IPS-15b (cell line): ENCODE measurements around the gene WFDC2.

ENCODE experiments used
- H3K27me3 ChIP-seq: one replicate; pipeline ENCODE4 v1.6.1; 2013; ENCODE audit warnings: low read length; ENCODE audit not compliant: control insufficient read depth, insufficient read depth
- H3K36me3 ChIP-seq: one replicate; pipeline ENCODE4 v1.6.1; 2013; ENCODE audit warnings: low read length; ENCODE audit not compliant: control insufficient read depth, insufficient read depth
- H3K4me1 ChIP-seq: one replicate; pipeline ENCODE4 v1.6.1; 2013; ENCODE audit warnings: mild to moderate bottlenecking, low read length; ENCODE audit not compliant: control insufficient read depth, insufficient read depth
- H3K4me3 ChIP-seq: one replicate; pipeline ENCODE4 v1.5.1; 2013; ENCODE audit warnings: low read depth, low read length
- H3K9ac ChIP-seq: one replicate; pipeline ENCODE4 v1.6.1; 2013; ENCODE audit warnings: low read depth, mild to moderate bottlenecking, low read length
- H3K9me3 ChIP-seq: one replicate; pipeline ENCODE4 v1.6.1; 2013; ENCODE audit warnings: mild to moderate bottlenecking, low read length; ENCODE audit not compliant: control insufficient read depth, insufficient read depth

WFDC2 gene

GRCh38 chr20:45452772-45453691, 16.5 kb upstream of the WFDC2 start:
- H3K9me3 ChIP-seq, result no peaks in the 10 kb centered on the region
- peaks cover 2% of the 10 kb centered on the region for H3K4me1 ChIP-seq
- no peaks in the 10 kb centered on the region for H3K36me3 ChIP-seq
- H3K4me3 ChIP-seq, result no peak overlapping the region
- no peaks in the 10 kb centered on the region for H3K27me3 ChIP-seq
- H3K9ac ChIP-seq, result no peak overlapping the region

- no peaks in the 10 kb centered on the region for H3K9me3 ChIP-seq
- no peaks in the 10 kb centered on the region for H3K36me3 ChIP-seq
- no peaks in the 10 kb centered on the region for H3K27me3 ChIP-seq
- H3K4me1 ChIP-seq, result no peaks in the 10 kb centered on the region
- no peak overlapping the region for H3K4me3 ChIP-seq
- no peak overlapping the region for H3K9ac ChIP-seq
These were observed 12.9 kb upstream of the WFDC2 start for GRCh38 chr20:45456632-45457031.

GRCh38 chr20:45459606-45460005, 9.9 kb upstream of the WFDC2 start:
- peaks cover 3% of the 10 kb centered on the region for H3K27me3 ChIP-seq
- no peak overlapping the region for H3K4me3 ChIP-seq

GRCh38 chr20:45461225-45461624, 8.3 kb upstream of the WFDC2 start:
- peaks cover 2% of the 10 kb centered on the region for H3K4me1 ChIP-seq
- no peak overlapping the region for H3K9ac ChIP-seq
- no peaks in the 10 kb centered on the region for H3K9me3 ChIP-seq
- H3K4me3 ChIP-seq, result no peak overlapping the region
- H3K27me3 ChIP-seq, result peaks cover 3% of the 10 kb centered on the region
- H3K36me3 ChIP-seq, result no peaks in the 10 kb centered on the region

More at GRCh38 chr20:45459606-45460005, 9.9 kb upstream of the WFDC2 start:
- no peaks in the 10 kb centered on the region for H3K36me3 ChIP-seq
- H3K9ac ChIP-seq, result no peak overlapping the region
- H3K4me1 ChIP-seq, result no peaks in the 10 kb centered on the region
- no peaks in the 10 kb centered on the region for H3K9me3 ChIP-seq

- no peak overlapping the region for H3K9ac ChIP-seq
- H3K36me3 ChIP-seq, result no peaks in the 10 kb centered on the region
- no peak overlapping the region for H3K4me3 ChIP-seq
- peaks cover 2% of the 10 kb centered on the region for H3K4me1 ChIP-seq
- no peaks in the 10 kb centered on the region for H3K9me3 ChIP-seq
- peaks cover 3% of the 10 kb centered on the region for H3K27me3 ChIP-seq
These were observed 6.6 kb upstream of the WFDC2 start for GRCh38 chr20:45462711-45463509.

GRCh38 chr20:45463709-45464108, 5.8 kb upstream of the WFDC2 start:
- Histone ChIP-seq H3K9me3 (no peaks in the 10 kb centered on the region), H3K4me1 (peaks cover 5% of the 10 kb centered on the region), H3K4me3 (no peak overlapping the region), H3K36me3 (no peaks in the 10 kb centered on the region), H3K27me3 (peaks cover 3% of the 10 kb centered on the region), H3K9ac (no peak overlapping the region)

- peaks cover 6% of the 10 kb centered on the region for H3K27me3 ChIP-seq
- H3K4me1 ChIP-seq, result peaks cover 9% of the 10 kb centered on the region
- H3K4me3 ChIP-seq, result no peak overlapping the region
- H3K9me3 ChIP-seq, result no peaks in the 10 kb centered on the region
- H3K36me3 ChIP-seq, result no peaks in the 10 kb centered on the region
- H3K9ac ChIP-seq, result no peak overlapping the region
These were observed 3.9 kb upstream of the WFDC2 start for GRCh38 chr20:45465491-45466266.

- peaks cover 15% of the 10 kb centered on the region for H3K4me1 ChIP-seq
- no peak overlapping the region for H3K9ac ChIP-seq
- no peaks in the 10 kb centered on the region for H3K9me3 ChIP-seq
- no peaks in the 10 kb centered on the region for H3K36me3 ChIP-seq
- no peak overlapping the region for H3K4me3 ChIP-seq
- H3K27me3 ChIP-seq, result peaks cover 6% of the 10 kb centered on the region
These were observed 2.4 kb upstream of the WFDC2 start for GRCh38 chr20:45467172-45467571.

GRCh38 chr20:45467861-45468260, 1.7 kb upstream of the WFDC2 start:
- Histone ChIP-seq H3K36me3 (no peaks in the 10 kb centered on the region), H3K9me3 (no peaks in the 10 kb centered on the region), H3K4me3 (no peak overlapping the region), H3K27me3 (peaks cover 6% of the 10 kb centered on the region), H3K9ac (no peak overlapping the region), H3K4me1 (peaks cover 15% of the 10 kb centered on the region)

- peak overlapping the region; percentile 89 for H3K4me3 ChIP-seq
- peak overlapping the region; percentile 84 for H3K9ac ChIP-seq
- no peaks in the 10 kb centered on the region for H3K9me3 ChIP-seq
These were observed 844 bp downstream of the WFDC2 start for GRCh38 chr20:45470262-45470931.

GRCh38 chr20:45470937-45471336, 1.4 kb downstream of the WFDC2 start:
- Histone ChIP-seq H3K9me3 (no peaks in the 10 kb centered on the region), H3K9ac (peak overlapping the region; percentile 67), H3K36me3 (no peaks in the 10 kb centered on the region), H3K4me1 (peaks cover 12% of the 10 kb centered on the region), H3K4me3 (peak overlapping the region; percentile 89), H3K27me3 (peaks cover 3% of the 10 kb centered on the region)

More at GRCh38 chr20:45470262-45470931, 844 bp downstream of the WFDC2 start:
- H3K4me1 ChIP-seq, result peaks cover 15% of the 10 kb centered on the region
- H3K36me3 ChIP-seq, result no peaks in the 10 kb centered on the region
- H3K27me3 ChIP-seq, result peaks cover 3% of the 10 kb centered on the region
